A549 (cell line): ENCODE data around the gene MCOLN2.

Experiments used
- CHD2 ChIP-seq: fragments of 150-350 bp; IDR thresholded peaks from 2 replicates; pipeline ENCODE4 v1.6.1; 2014; ENCODE audit warnings: low read length; ENCODE audit not compliant: partially characterized antibody
- EP300 ChIP-seq, 2 experiments: fragments of >200 bp; sonication (Bioruptor Twin); formaldehyde crosslinking; IDR thresholded peaks; 2 replicates in 1 of 2; 3 replicates in 1 of 2; pipeline ENCODE4 v1.6.1; 2016 to 2017
- ESRRA ChIP-seq: fragments of 150-350 bp; IDR thresholded peaks from 2 replicates; pipeline ENCODE4 v1.6.1; 2014; ENCODE audit warnings: mild to moderate bottlenecking, low read length, borderline replicate concordance
- HEYL ChIP-seq: fragments of 250-450 bp; sonication (Bioruptor Pico); IDR thresholded peaks from 2 replicates; pipeline ENCODE4 v1.8.0; 2021; ENCODE audit warnings: mild to moderate bottlenecking, moderate library complexity
- HOXB5 ChIP-seq: fragments of 250-450 bp; sonication (Bioruptor Pico); IDR thresholded peaks from 2 replicates; pipeline ENCODE4 v1.5.0; 2020; ENCODE audit warnings: mild to moderate bottlenecking, moderate library complexity
- KDM1A ChIP-seq: fragments of 200-600 bp; sonication (generic); IDR thresholded peaks from 2 replicates; pipeline ENCODE4 v1.6.1; 2016; ENCODE audit warnings: low read depth, mild to moderate bottlenecking
- PHF8 ChIP-seq: fragments of 200-600 bp; sonication (generic); IDR thresholded peaks from 2 replicates; pipeline ENCODE4 v1.6.1; 2016; ENCODE audit warnings: low read depth, mild to moderate bottlenecking, antibody characterized with exemption, moderate library complexity, borderline replicate concordance
- RAD21 ChIP-seq, 2 experiments: fragments of >200 bp in 1 of 2; sonication (Bioruptor Twin) in 1 of 2; formaldehyde crosslinking in 1 of 2; IDR thresholded peaks in 1 of 2; conservative IDR thresholded peaks in 1 of 2; 2 replicates in 1 of 2; 3 replicates in 1 of 2; pipeline ENCODE4 v1.6.1; 2012 to 2018; ENCODE audit warnings: inconsistent platforms in 1 of 2
- ZSCAN20 ChIP-seq: fragments of 250-450 bp; sonication (Bioruptor Pico); IDR thresholded peaks from 2 replicates; pipeline ENCODE4 v1.8.0; 2022; ENCODE audit warnings: mild to moderate bottlenecking, moderate library complexity
- TF ChIP-seq, protein P1 (sequence below): fragments of >200 bp; sonication (Bioruptor Twin); formaldehyde crosslinking; IDR thresholded peaks from 3 replicates; pipeline ENCODE4 v1.5.1; 2016
- TF ChIP-seq, protein P2 (sequence below): IDR thresholded peaks from 2 replicates; pipeline ENCODE4 v1.6.1; 2012
- TF ChIP-seq, protein P3 (sequence below): fragments of 450-650 bp; IDR thresholded peaks from 2 replicates; pipeline ENCODE4 v1.6.1; 2014; ENCODE audit warnings: antibody characterized with exemption

DNA sequence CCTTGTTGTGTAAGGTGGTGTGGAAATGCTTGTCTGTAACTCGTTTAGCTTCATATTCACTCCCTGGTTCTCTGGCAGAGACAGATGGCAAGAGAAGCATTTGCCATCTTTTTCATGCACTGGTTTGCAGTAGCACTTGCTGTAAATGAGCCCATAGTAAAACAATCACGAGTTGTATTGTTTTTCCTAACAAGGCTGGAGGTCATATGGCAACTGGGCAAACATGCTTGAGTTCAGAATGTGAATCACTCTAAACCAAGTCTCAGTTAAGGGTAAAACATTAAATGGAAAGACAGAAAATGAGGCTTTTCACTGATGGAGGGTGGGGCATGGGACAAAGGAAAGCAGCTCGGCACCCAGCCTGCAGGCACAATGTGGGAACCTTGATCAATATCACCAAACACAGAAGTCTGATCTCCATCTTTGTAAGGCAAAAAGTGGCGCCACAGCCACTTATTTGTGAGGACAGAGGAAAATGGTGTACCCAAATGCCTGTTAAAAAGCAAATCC is 77.4 kb downstream of the MCOLN2 start:
- TF ChIP-seq ZSCAN20 (CRISPR knock-in tag) (no peak), RAD21 (conservative IDR thresholded peaks at IDR 0.05 in 1 of 2, IDR thresholded peaks at IDR 0.05 in 1 of 2) (no peak), PHF8 (no peak), CHD2 (no peak), ESRRA (no peak), KDM1A (no peak), EP300 (IDR thresholded peaks at IDR 0.05) (no peak), HEYL (CRISPR knock-in tag) (no peak), HOXB5 (CRISPR knock-in tag) (no peak)
- TF ChIP-seq, protein P1, sequence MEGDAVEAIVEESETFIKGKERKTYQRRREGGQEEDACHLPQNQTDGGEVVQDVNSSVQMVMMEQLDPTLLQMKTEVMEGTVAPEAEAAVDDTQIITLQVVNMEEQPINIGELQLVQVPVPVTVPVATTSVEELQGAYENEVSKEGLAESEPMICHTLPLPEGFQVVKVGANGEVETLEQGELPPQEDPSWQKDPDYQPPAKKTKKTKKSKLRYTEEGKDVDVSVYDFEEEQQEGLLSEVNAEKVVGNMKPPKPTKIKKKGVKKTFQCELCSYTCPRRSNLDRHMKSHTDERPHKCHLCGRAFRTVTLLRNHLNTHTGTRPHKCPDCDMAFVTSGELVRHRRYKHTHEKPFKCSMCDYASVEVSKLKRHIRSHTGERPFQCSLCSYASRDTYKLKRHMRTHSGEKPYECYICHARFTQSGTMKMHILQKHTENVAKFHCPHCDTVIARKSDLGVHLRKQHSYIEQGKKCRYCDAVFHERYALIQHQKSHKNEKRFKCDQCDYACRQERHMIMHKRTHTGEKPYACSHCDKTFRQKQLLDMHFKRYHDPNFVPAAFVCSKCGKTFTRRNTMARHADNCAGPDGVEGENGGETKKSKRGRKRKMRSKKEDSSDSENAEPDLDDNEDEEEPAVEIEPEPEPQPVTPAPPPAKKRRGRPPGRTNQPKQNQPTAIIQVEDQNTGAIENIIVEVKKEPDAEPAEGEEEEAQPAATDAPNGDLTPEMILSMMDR = no peak
- TF ChIP-seq, protein P2, sequence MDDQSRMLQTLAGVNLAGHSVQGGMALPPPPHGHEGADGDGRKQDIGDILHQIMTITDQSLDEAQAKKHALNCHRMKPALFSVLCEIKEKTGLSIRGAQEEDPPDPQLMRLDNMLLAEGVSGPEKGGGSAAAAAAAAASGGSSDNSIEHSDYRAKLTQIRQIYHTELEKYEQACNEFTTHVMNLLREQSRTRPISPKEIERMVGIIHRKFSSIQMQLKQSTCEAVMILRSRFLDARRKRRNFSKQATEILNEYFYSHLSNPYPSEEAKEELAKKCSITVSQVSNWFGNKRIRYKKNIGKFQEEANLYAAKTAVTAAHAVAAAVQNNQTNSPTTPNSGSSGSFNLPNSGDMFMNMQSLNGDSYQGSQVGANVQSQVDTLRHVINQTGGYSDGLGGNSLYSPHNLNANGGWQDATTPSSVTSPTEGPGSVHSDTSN = no peak
- TF ChIP-seq, protein P3, sequence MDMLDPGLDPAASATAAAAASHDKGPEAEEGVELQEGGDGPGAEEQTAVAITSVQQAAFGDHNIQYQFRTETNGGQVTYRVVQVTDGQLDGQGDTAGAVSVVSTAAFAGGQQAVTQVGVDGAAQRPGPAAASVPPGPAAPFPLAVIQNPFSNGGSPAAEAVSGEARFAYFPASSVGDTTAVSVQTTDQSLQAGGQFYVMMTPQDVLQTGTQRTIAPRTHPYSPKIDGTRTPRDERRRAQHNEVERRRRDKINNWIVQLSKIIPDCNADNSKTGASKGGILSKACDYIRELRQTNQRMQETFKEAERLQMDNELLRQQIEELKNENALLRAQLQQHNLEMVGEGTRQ = no peak
